ENCODE measurements around the gene KMT5B. TPM values are rescaled to one million over a fixed set of nuclear protein-coding genes. Genes with fewer than 3 reads are reported as not detected.

The KMT5B gene
- total and polyA plus RNA-seq, 2 of the 13 experiments (the other 11 are each of a cell fraction or from before 2014, with no cell fraction given), result 17.6 to 23.7 TPM

DNA sequence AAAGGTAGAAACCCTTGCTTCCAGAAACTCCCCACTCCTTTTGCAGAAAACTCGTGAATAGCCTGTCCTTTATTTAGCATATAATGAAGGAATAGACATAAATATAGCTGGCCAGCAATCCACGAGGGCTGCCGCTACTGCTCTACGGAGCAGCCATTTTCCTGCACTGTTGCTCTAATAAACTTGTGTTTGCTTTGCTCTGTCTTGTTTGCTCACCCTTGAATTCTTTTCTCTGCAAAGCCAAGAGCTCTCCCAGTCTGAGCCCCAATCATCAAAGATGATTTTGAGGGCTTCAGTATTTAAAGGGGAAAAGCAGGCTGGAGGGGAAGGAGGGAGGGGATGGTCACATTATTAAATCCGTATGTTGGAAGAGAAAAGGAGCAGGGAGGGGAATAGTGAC lies 75.3 kb downstream of the KMT5B start (continued):
- TF ChIP-seq, protein P1, sequence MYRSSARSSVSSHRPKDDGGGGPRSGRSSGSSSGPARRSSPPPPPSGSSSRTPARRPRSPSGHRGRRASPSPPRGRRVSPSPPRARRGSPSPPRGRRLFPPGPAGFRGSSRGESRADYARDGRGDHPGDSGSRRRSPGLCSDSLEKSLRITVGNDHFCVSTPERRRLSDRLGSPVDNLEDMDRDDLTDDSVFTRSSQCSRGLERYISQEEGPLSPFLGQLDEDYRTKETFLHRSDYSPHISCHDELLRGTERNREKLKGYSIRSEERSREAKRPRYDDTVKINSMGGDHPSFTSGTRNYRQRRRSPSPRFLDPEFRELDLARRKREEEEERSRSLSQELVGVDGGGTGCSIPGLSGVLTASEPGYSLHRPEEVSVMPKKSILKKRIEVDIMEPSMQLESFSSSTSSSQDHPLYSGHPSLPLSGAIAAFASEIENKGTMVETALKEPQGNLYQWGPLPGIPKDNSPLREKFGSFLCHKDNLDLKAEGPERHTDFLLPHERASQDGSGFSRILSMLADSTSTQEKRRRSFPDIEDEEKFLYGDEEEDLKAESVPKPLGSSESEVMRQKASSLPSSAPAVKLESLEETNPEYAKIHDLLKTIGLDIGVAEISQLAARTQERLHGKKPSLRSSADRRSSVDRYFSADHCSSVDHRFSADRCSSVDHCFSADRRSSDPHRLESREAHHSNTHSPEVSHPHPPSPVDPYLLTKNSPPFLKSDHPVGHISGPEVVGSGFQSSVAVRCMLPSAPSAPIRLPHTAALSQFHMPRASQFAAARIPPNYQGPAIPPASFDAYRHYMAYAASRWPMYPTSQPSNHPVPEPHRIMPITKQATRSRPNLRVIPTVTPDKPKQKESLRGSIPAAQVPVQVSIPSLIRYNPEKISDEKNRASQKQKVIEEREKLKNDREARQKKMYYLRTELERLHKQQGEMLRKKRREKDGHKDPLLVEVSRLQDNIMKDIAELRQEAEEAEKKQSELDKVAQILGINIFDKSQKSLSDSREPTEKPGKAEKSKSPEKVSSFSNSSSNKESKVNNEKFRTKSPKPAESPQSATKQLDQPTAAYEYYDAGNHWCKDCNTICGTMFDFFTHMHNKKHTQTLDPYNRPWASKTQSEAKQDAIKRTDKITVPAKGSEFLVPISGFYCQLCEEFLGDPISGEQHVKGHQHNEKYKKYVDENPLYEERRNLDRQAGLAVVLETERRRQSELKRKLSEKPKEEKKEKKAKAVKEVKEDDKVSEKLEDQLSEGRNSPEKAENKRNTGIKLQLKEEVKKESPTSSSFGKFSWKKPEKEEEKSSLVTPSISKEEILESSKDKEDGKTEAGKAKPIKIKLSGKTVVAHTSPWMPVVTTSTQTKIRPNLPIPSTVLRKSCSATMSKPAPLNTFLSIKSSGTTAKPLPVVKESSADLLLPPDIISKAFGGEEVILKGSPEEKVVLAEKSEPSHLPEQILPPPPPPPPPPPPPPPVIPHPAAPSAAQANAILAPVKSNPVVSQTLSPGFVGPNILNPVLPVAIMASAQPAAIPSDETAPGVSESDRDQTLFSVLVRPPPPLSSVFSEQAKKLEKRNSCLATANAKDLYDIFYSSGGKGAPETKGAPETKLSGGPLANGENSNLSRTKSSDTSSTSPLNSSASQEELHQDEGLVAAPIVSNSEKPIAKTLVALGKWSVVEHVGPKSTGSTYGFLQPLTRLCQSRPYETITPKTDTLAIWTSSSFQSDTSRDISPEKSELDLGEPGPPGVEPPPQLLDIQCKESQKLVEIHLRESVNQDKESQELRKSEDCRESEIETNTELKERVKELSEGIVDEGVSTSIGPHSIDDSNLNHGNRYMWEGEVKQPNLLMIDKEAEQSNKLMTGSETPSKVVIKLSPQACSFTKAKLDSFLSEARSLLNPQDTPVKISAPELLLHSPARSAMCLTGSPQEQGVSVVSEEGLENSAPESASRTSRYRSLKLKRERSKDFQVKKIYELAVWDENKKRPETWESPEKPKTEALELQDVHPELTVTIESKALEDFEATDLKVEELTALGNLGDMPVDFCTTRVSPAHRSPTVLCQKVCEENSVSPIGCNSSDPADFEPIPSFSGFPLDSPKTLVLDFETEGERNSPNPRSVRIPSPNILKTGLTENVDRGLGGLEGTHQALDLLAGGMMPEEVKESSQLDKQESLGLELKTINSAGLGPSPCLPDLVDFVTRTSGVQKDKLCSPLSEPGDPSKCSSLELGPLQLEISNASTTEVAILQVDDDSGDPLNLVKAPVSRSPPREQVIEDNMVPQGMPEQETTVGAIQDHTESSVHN (CRISPR knock-in tag; IDR thresholded peaks at IDR 0.05), result no peak
- TF ChIP-seq RFX1 (IDR thresholded peaks at IDR 0.05) (no peak), MTA1 (CRISPR knock-in tag; IDR thresholded peaks at IDR 0.05; ENCODE audit: borderline replicate concordance) (no peak; the same call in 1 of the 2 replicates), PHF20 (CRISPR knock-in tag; IDR thresholded peaks at IDR 0.05) (no peak), ZNF850 (CRISPR knock-in tag; conservative IDR thresholded peaks at IDR 0.05) (no peak), CHD4 (IDR thresholded peaks at IDR 0.05; ENCODE audit: borderline replicate concordance, low read length) (no peak), MED8 (CRISPR knock-in tag; IDR thresholded peaks at IDR 0.05; ENCODE audit: insufficient replicate concordance) (no peak), SIX1 (CRISPR knock-in tag; IDR thresholded peaks at IDR 0.05; ENCODE audit: borderline replicate concordance) (peak; percentile 33; the same call in 1 of the 2 replicates), ZNF775 (CRISPR knock-in tag; IDR thresholded peaks at IDR 0.05; ENCODE audit: borderline replicate concordance) (no peak), DPF2 (CRISPR knock-in tag; IDR thresholded peaks at IDR 0.05; ENCODE audit: borderline replicate concordance, low read depth) (no peak), ZNF792 (CRISPR knock-in tag; IDR thresholded peaks at IDR 0.05) (no peak), ERF (CRISPR knock-in tag; IDR thresholded peaks at IDR 0.05) (peak; percentile 75; the same call in 1 of the 2 replicates), NAIF1 (CRISPR knock-in tag; IDR thresholded peaks at IDR 0.05; ENCODE audit: borderline replicate concordance) (no peak), CC2D1A (CRISPR knock-in tag; IDR thresholded peaks at IDR 0.05) (no peak), RARG (CRISPR knock-in tag; IDR thresholded peaks at IDR 0.05; ENCODE audit: low read depth) (no peak), SALL1 (CRISPR knock-in tag; IDR thresholded peaks at IDR 0.05) (peak; percentile 20; the same call in 1 of the 2 replicates), NCOA5 (CRISPR knock-in tag; IDR thresholded peaks at IDR 0.05) (no peak), ZBTB38 (CRISPR knock-in tag; IDR thresholded peaks at IDR 0.05) (no peak), ZMYM4 (CRISPR knock-in tag; IDR thresholded peaks at IDR 0.05) (0 out of 2 replicates have a peak, but pooled peaks have one; percentile 28), ATF7-NPFF (CRISPR knock-in tag; IDR thresholded peaks at IDR 0.05; ENCODE audit: low read depth) (no peak)
- TF ChIP-seq, protein P2, sequence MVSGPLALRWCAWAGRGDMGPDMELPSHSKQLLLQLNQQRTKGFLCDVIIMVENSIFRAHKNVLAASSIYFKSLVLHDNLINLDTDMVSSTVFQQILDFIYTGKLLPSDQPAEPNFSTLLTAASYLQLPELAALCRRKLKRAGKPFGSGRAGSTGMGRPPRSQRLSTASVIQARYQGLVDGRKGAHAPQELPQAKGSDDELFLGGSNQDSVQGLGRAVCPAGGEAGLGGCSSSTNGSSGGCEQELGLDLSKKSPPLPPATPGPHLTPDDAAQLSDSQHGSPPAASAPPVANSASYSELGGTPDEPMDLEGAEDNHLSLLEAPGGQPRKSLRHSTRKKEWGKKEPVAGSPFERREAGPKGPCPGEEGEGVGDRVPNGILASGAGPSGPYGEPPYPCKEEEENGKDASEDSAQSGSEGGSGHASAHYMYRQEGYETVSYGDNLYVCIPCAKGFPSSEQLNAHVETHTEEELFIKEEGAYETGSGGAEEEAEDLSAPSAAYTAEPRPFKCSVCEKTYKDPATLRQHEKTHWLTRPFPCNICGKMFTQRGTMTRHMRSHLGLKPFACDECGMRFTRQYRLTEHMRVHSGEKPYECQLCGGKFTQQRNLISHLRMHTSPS (CRISPR knock-in tag; IDR thresholded peaks at IDR 0.05; ENCODE audit: low read depth), result no peak
- TF ChIP-seq, protein P3, sequence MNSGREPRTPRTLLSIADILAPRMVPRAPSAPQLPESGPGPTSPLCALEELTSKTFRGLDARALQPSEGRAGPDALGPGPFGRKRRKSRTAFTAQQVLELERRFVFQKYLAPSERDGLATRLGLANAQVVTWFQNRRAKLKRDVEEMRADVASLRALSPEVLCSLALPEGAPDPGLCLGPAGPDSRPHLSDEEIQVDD (CRISPR knock-in tag; IDR thresholded peaks at IDR 0.05; ENCODE audit: borderline replicate concordance), result no peak

All from HepG2 (cell line).